NB4 (cell line): ENCODE data around the gene KIAA1958.

Source experiments
- DNase-seq: peaks from one replicate; pipeline ENCODE4 v3.0.0; 2010; ENCODE audit warnings: low read depth
- H3K4me3 ChIP-seq: one replicate; pipeline ENCODE4 v1.5.1; 2011; ENCODE audit warnings: mild to moderate bottlenecking, low read depth, low read length, moderate library complexity
- CTCF ChIP-seq: IDR thresholded peaks from one replicate; pipeline ENCODE4 v1.5.1; 2012; ENCODE audit warnings: low read depth, low read length
- MAX ChIP-seq: IDR thresholded peaks from 2 replicates; pipeline ENCODE4 v1.6.1; 2011; ENCODE audit warnings: low read depth, low read length
- MYC ChIP-seq: IDR thresholded peaks from 2 replicates; pipeline ENCODE4 v1.6.1; 2011; ENCODE audit warnings: low read depth, low read length
- POLR2A ChIP-seq: IDR thresholded peaks from 2 replicates; pipeline ENCODE4 v1.6.1; 2011; ENCODE audit warnings: mild to moderate bottlenecking; ENCODE audit not compliant: insufficient read length; ENCODE audit errors: extremely low read depth

The KIAA1958 gene

GRCh38 chr9:112553256-112553826, 66.7 kb downstream of the KIAA1958 start:
- no peak overlapping the region for H3K4me3 ChIP-seq
- TF ChIP-seq MAX (no peak), POLR2A (no peak), CTCF (no peak), MYC (no peak)
- DNase-seq: no peak

GRCh38 chr9:112554516-112554915, 67.9 kb downstream of the KIAA1958 start:
- no peak for DNase-seq
- H3K4me3 ChIP-seq: no peak overlapping the region
- TF ChIP-seq POLR2A: no peak
- no peak for TF ChIP-seq CTCF
- no peak for TF ChIP-seq MYC
- no peak for TF ChIP-seq MAX

- no peak for DNase-seq
- TF ChIP-seq POLR2A: no peak
- TF ChIP-seq CTCF: no peak
- no peak for TF ChIP-seq MAX
- TF ChIP-seq MYC: no peak
- H3K4me3 ChIP-seq: no peak overlapping the region
Measured at GRCh38 chr9:112555101-112555643, 68.5 kb downstream of the KIAA1958 start.

- H3K4me3 ChIP-seq: no peak overlapping the region
- DNase-seq: no peak
- TF ChIP-seq MAX (no peak), MYC (no peak), CTCF (no peak), POLR2A (no peak)
Measured at GRCh38 chr9:112555844-112556482, 69.3 kb downstream of the KIAA1958 start.

GRCh38 chr9:112556497-112557442, 70.1 kb downstream of the KIAA1958 start:
- no peak for DNase-seq
- H3K4me3 ChIP-seq: no peak overlapping the region
- TF ChIP-seq CTCF: no peak
- TF ChIP-seq MAX: no peak
- no peak for TF ChIP-seq MYC
- TF ChIP-seq POLR2A: no peak
